Activated T-helper 2 cell treated with anti-CD3 and anti-CD28 coated beads, Interferon-gamma antibody, Interleukin-2, Interleukin-4, amounts not matched to agents 10 μg/mL and 5 μg/mL and 100 μg/mL, durations not matched to agents 14 hours and 24 hours and 36 hours (primary cell): ENCODE data around the gene SMPD3. TPM values are rescaled to one million over a fixed set of nuclear protein-coding genes. Genes with fewer than 3 reads are reported as not detected.

ENCODE experiments used
- DNase-seq: peaks from one replicate; pipeline ENCODE4 v3.0.0; 2021; ENCODE audit warnings: low spot score
- H3K27ac Mint-ChIP-seq: one replicate; pipeline ENCODE4 v1.8.0; 2021; ENCODE audit warnings: mixed read lengths
- H3K27me3 Mint-ChIP-seq: one replicate; pipeline ENCODE4 v1.8.0; 2021; ENCODE audit warnings: low read depth, mixed read lengths
- H3K36me3 Mint-ChIP-seq: one replicate; pipeline ENCODE4 v1.8.0; 2021; ENCODE audit warnings: low read depth, mixed read lengths
- H3K4me1 Mint-ChIP-seq: one replicate; pipeline ENCODE4 v1.8.0; 2021; ENCODE audit warnings: low read depth, mixed read lengths
- H3K4me3 Mint-ChIP-seq: one replicate; pipeline ENCODE4 v1.8.0; 2021; ENCODE audit warnings: low read depth, mild to moderate bottlenecking, moderate library complexity, mixed read lengths
- H3K9me3 Mint-ChIP-seq: one replicate; pipeline ENCODE4 v1.8.0; 2021; ENCODE audit warnings: mixed read lengths
- intact Hi-C: fragments of 100-400 bp; cut with micrococcal nuclease; formaldehyde crosslinking; loops from one replicate; pipeline ENCODE4 v1.15.1; 2023
- total RNA-seq: library from RNA; stranded (reverse); gene quantifications from 2 replicates; pipeline ENCODE4 v1.2.3, GENCODE V29; 2022

Gene SMPD3
- total RNA-seq, 1 donor from 2014 or later = 0.07 TPM

- Mint-ChIP-seq H3K27me3 (peaks cover 19% of the 10 kb centered on the region), H3K36me3 (peaks cover 12% of the 10 kb centered on the region), H3K4me1 (peaks cover 9% of the 10 kb centered on the region), H3K4me3 (no peak overlapping the region), H3K27ac (no peak overlapping the region), H3K9me3 (no peaks in the 10 kb centered on the region)
- intact Hi-C loops = no loop called here
- no peak for DNase-seq
These were observed 84.4 kb downstream of the SMPD3 start for GRCh38 chr16:68363658-68364521.

- Mint-ChIP-seq H3K36me3 (peaks cover 19% of the 10 kb centered on the region), H3K27ac (no peak overlapping the region), H3K4me3 (no peak overlapping the region), H3K9me3 (no peaks in the 10 kb centered on the region), H3K4me1 (peaks cover 6% of the 10 kb centered on the region), H3K27me3 (peaks cover 15% of the 10 kb centered on the region)
- DNase-seq = no peak
- intact Hi-C loops = no loop called here
These were observed 85.2 kb downstream of the SMPD3 start for GRCh38 chr16:68362947-68363657.

- peaks cover 10% of the 10 kb centered on the region for H3K27me3 Mint-ChIP-seq
- H3K9me3 Mint-ChIP-seq = no peaks in the 10 kb centered on the region
These were observed 85.9 kb downstream of the SMPD3 start for GRCh38 chr16:68362262-68362913.

GRCh38 chr16:68361485-68361884, 86.8 kb downstream of the SMPD3 start:
- intact Hi-C loops = no loop called here
- peaks cover 35% of the 10 kb centered on the region for H3K36me3 Mint-ChIP-seq
- H3K27me3 Mint-ChIP-seq = peaks cover 6% of the 10 kb centered on the region
- H3K9me3 Mint-ChIP-seq = no peaks in the 10 kb centered on the region
- no peak overlapping the region for H3K4me3 Mint-ChIP-seq
- H3K4me1 Mint-ChIP-seq = peaks cover 16% of the 10 kb centered on the region
- H3K27ac Mint-ChIP-seq = no peak overlapping the region
- no peak for DNase-seq

More at GRCh38 chr16:68362262-68362913, 85.9 kb downstream of the SMPD3 start:
- H3K36me3 Mint-ChIP-seq = peaks cover 26% of the 10 kb centered on the region
- no peak overlapping the region for H3K27ac Mint-ChIP-seq
- no peak overlapping the region for H3K4me3 Mint-ChIP-seq
- H3K4me1 Mint-ChIP-seq = peaks cover 8% of the 10 kb centered on the region
- DNase-seq = no peak
- intact Hi-C loops = no loop called here

- no peak for DNase-seq
- H3K27ac Mint-ChIP-seq = no peak overlapping the region
- H3K36me3 Mint-ChIP-seq = peaks cover 37% of the 10 kb centered on the region
- H3K27me3 Mint-ChIP-seq = peaks cover 2% of the 10 kb centered on the region
- H3K9me3 Mint-ChIP-seq = no peaks in the 10 kb centered on the region
- no peak overlapping the region for H3K4me3 Mint-ChIP-seq
- intact Hi-C loops = no loop called here
- peaks cover 20% of the 10 kb centered on the region for H3K4me1 Mint-ChIP-seq
These were observed 87.4 kb downstream of the SMPD3 start for GRCh38 chr16:68360956-68361355.

GRCh38 chr16:68360547-68360946, 87.8 kb downstream of the SMPD3 start:
- Mint-ChIP-seq H3K9me3 (no peaks in the 10 kb centered on the region), H3K27me3 (peaks cover 2% of the 10 kb centered on the region), H3K27ac (no peak overlapping the region), H3K4me1 (peaks cover 24% of the 10 kb centered on the region), H3K4me3 (no peak overlapping the region), H3K36me3 (peaks cover 40% of the 10 kb centered on the region)
- no peak for DNase-seq
- intact Hi-C loops = no loop called here

GRCh38 chr16:68359398-68360191, 88.7 kb downstream of the SMPD3 start:
- H3K27ac Mint-ChIP-seq = no peak overlapping the region
- intact Hi-C loops = no loop called here
- peaks cover 49% of the 10 kb centered on the region for H3K36me3 Mint-ChIP-seq

GRCh38 chr16:68358951-68359350, 89.4 kb downstream of the SMPD3 start:
- DNase-seq = no peak
- H3K27ac Mint-ChIP-seq = no peak overlapping the region
- no peaks in the 10 kb centered on the region for H3K9me3 Mint-ChIP-seq
- intact Hi-C loops = no loop called here
- H3K4me1 Mint-ChIP-seq = peaks cover 30% of the 10 kb centered on the region
- no peak overlapping the region for H3K4me3 Mint-ChIP-seq
- peaks cover 3% of the 10 kb centered on the region for H3K27me3 Mint-ChIP-seq
- peaks cover 56% of the 10 kb centered on the region for H3K36me3 Mint-ChIP-seq

More at GRCh38 chr16:68359398-68360191, 88.7 kb downstream of the SMPD3 start:
- Mint-ChIP-seq H3K27me3 (peaks cover 2% of the 10 kb centered on the region), H3K9me3 (no peaks in the 10 kb centered on the region), H3K4me1 (peaks cover 30% of the 10 kb centered on the region), H3K4me3 (no peak overlapping the region)
- DNase-seq = no peak

- Mint-ChIP-seq H3K9me3 (no peaks in the 10 kb centered on the region), H3K27ac (no peak overlapping the region), H3K4me3 (no peak overlapping the region), H3K4me1 (peaks cover 30% of the 10 kb centered on the region), H3K27me3 (peaks cover 2% of the 10 kb centered on the region), H3K36me3 (peaks cover 65% of the 10 kb centered on the region)
- intact Hi-C loops = no loop called here
- no peak for DNase-seq
These were observed 90.4 kb downstream of the SMPD3 start for GRCh38 chr16:68357923-68358322.

- Mint-ChIP-seq H3K27ac (no peak overlapping the region), H3K4me3 (no peak overlapping the region), H3K9me3 (no peaks in the 10 kb centered on the region), H3K36me3 (peaks cover 69% of the 10 kb centered on the region), H3K4me1 (peaks cover 30% of the 10 kb centered on the region), H3K27me3 (peaks cover 2% of the 10 kb centered on the region)
- no peak for DNase-seq
- intact Hi-C loops = no loop called here
These were observed 90.8 kb downstream of the SMPD3 start for GRCh38 chr16:68357521-68357922.

GRCh38 chr16:68356919-68357286, 91.4 kb downstream of the SMPD3 start:
- intact Hi-C loops = no loop called here
- H3K9me3 Mint-ChIP-seq = no peaks in the 10 kb centered on the region
- peaks cover 74% of the 10 kb centered on the region for H3K36me3 Mint-ChIP-seq
- H3K4me3 Mint-ChIP-seq = no peak overlapping the region
- peaks cover 2% of the 10 kb centered on the region for H3K27me3 Mint-ChIP-seq
- peaks cover 30% of the 10 kb centered on the region for H3K4me1 Mint-ChIP-seq
- no peak for DNase-seq
- H3K27ac Mint-ChIP-seq = no peak overlapping the region

GRCh38 chr16:68356249-68356918, 91.9 kb downstream of the SMPD3 start:
- peak overlapping the region; percentile 39 for H3K4me3 Mint-ChIP-seq
- no peak overlapping the region for H3K27ac Mint-ChIP-seq
- DNase-seq = peak; percentile 72
- peaks cover 31% of the 10 kb centered on the region for H3K4me1 Mint-ChIP-seq
- peaks cover 80% of the 10 kb centered on the region for H3K36me3 Mint-ChIP-seq
- H3K27me3 Mint-ChIP-seq = peaks cover 2% of the 10 kb centered on the region
- no peaks in the 10 kb centered on the region for H3K9me3 Mint-ChIP-seq
- intact Hi-C loops = no loop called here
